Chondrocyte (in vitro differentiated cells): Measurements from ENCODE around the gene CYFIP1. TPM values are rescaled to one million over a fixed set of nuclear protein-coding genes. Genes with fewer than 3 reads are reported as not detected.

ENCODE experiments used
- DNase-seq: peaks from one replicate; pipeline ENCODE4 v3.0.0; 2021; ENCODE audit warnings: mixed read lengths, low spot score
- H3K27ac Mint-ChIP-seq: one replicate; pipeline ENCODE4 v1.8.0; 2021; ENCODE audit warnings: mild to moderate bottlenecking, moderate library complexity, mixed read lengths; ENCODE audit not compliant: unreplicated experiment
- H3K27me3 Mint-ChIP-seq: 2 replicates; pipeline ENCODE4 v1.8.0; 2021; ENCODE audit warnings: low read depth, mixed read lengths
- H3K36me3 Mint-ChIP-seq: 2 replicates; pipeline ENCODE4 v1.8.0; 2021; ENCODE audit warnings: low read depth, mixed read lengths
- H3K4me1 Mint-ChIP-seq: 2 replicates; pipeline ENCODE4 v1.8.0; 2021; ENCODE audit warnings: low read depth, mild to moderate bottlenecking, mixed read lengths
- H3K4me3 Mint-ChIP-seq: one replicate; pipeline ENCODE4 v1.8.0; 2021; ENCODE audit warnings: mild to moderate bottlenecking, moderate library complexity, mixed read lengths; ENCODE audit not compliant: unreplicated experiment
- H3K9me3 Mint-ChIP-seq: 2 replicates; pipeline ENCODE4 v1.8.0; 2021; ENCODE audit warnings: low read depth, mixed read lengths
- CTCF ChIP-seq: fragments of 200-600 bp; sonication (generic); IDR thresholded peaks from 2 replicates; pipeline ENCODE4 v1.5.0; 2021; ENCODE audit warnings: antibody characterized with exemption, mild to moderate bottlenecking, moderate library complexity
- total RNA-seq: library from RNA; stranded (reverse); gene quantifications from 3 replicates; pipeline ENCODE4 v1.2.1, GENCODE V29; 2021

Gene CYFIP1
- total RNA-seq, 1 donor from 2014 or later, result 98.5 TPM

DNA sequence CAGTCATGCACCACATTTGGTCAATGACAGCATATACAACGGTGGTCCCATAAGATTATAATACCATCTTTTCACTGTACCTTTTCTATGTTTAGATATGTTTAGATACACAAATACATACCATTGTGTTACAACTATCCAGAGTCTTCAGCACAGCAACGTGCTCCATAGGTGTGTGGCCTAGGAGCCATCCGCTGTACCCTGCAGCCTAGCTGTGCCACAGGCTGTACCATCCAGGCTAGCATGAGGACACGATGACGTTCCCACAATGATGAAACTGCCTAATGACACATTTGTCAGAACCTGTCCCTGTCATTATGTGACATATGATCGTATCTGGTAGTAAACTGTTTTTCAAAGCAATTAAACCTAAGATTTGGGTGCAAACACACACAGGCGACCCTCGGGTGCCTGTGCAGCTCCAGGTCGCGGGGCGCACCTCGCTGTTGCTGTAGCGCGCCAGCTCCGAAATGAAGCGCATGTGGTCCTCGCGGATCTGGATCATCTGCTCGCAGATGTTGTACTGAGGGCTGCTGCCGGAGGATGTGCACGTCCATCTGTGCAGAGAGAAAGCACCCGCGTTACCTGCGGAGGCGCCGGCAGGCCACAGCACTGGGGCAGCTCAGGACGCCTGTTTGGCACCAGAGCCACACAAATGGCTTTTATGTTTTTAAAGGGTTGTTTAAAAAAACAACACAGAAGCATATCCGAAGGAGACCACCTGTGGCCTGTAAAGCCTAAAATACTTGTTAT is 48.2 kb downstream of the CYFIP1 start:
- H3K27me3 Mint-ChIP-seq, result no peaks in the 10 kb centered on the region
- no peak for TF ChIP-seq CTCF
- peaks cover 20% of the 10 kb centered on the region for H3K36me3 Mint-ChIP-seq
- no peak for DNase-seq
- no peaks in the 10 kb centered on the region for H3K4me1 Mint-ChIP-seq
- no peak overlapping the region for H3K27ac Mint-ChIP-seq
- H3K4me3 Mint-ChIP-seq, result no peak overlapping the region
- no peaks in the 10 kb centered on the region for H3K9me3 Mint-ChIP-seq

- no peak for TF ChIP-seq CTCF
- Mint-ChIP-seq H3K36me3 (peaks cover 16% of the 10 kb centered on the region), H3K27me3 (no peaks in the 10 kb centered on the region), H3K9me3 (no peaks in the 10 kb centered on the region), H3K27ac (no peak overlapping the region), H3K4me1 (no peaks in the 10 kb centered on the region), H3K4me3 (no peak overlapping the region)
- no peak for DNase-seq
Observed at GRCh38 chr15:22930782-22931484, 49.2 kb downstream of the CYFIP1 start.

- DNase-seq, result no peak
- no peak overlapping the region for H3K27ac Mint-ChIP-seq
- H3K4me3 Mint-ChIP-seq, result no peak overlapping the region
- H3K4me1 Mint-ChIP-seq, result no peaks in the 10 kb centered on the region
- no peak for TF ChIP-seq CTCF
- no peaks in the 10 kb centered on the region for H3K9me3 Mint-ChIP-seq
- no peaks in the 10 kb centered on the region for H3K27me3 Mint-ChIP-seq
- H3K36me3 Mint-ChIP-seq, result peaks cover 23% of the 10 kb centered on the region
Observed at GRCh38 chr15:22927761-22928160, 52.4 kb downstream of the CYFIP1 start.

DNA sequence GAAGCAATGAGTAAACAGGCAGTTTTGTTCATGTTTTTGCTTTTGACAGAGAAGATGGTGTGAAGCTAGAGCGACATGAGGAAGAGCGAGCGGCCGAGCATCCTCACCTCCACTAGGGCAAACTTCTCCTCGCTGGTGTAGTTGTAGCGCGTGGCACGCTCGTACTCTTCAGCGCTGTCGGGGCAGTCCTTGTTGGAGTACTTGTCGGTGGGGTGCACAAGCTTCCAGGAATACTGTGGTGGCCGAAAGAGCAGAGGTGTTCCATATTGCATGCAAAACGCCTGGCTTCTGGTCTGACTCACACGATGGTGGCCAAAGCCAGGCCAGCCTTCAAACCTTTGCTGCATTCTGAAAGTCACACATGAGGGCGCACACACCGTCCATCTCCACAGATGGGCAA is 54.3 kb downstream of the CYFIP1 start:
- no peak overlapping the region for H3K4me3 Mint-ChIP-seq
- H3K9me3 Mint-ChIP-seq, result no peaks in the 10 kb centered on the region
- H3K27ac Mint-ChIP-seq, result no peak overlapping the region
- DNase-seq, result no peak
- H3K27me3 Mint-ChIP-seq, result no peaks in the 10 kb centered on the region
- TF ChIP-seq CTCF, result no peak
- H3K36me3 Mint-ChIP-seq, result peaks cover 18% of the 10 kb centered on the region
- no peaks in the 10 kb centered on the region for H3K4me1 Mint-ChIP-seq

- TF ChIP-seq CTCF, result no peak
- no peak for DNase-seq
- no peaks in the 10 kb centered on the region for H3K27me3 Mint-ChIP-seq
- H3K27ac Mint-ChIP-seq, result no peak overlapping the region
- no peaks in the 10 kb centered on the region for H3K4me1 Mint-ChIP-seq
- H3K36me3 Mint-ChIP-seq, result peaks cover 35% of the 10 kb centered on the region
- H3K4me3 Mint-ChIP-seq, result no peak overlapping the region
- no peaks in the 10 kb centered on the region for H3K9me3 Mint-ChIP-seq
Observed at GRCh38 chr15:22922003-22922402, 58.2 kb downstream of the CYFIP1 start.
